NCI-H774 (cell line): ENCODE results near the gene ZNF561.
"Not testable (repeated sequence)": the region's sequence is repeated elsewhere in the genome, so short reads cannot be mapped to it uniquely, and the experiment has no call there.

Experiments used
- DNase-seq: peaks from one replicate; lab custom pipeline; 2025; lab: John Stamatoyannopoulos, UW

ZNF561 gene

DNA sequence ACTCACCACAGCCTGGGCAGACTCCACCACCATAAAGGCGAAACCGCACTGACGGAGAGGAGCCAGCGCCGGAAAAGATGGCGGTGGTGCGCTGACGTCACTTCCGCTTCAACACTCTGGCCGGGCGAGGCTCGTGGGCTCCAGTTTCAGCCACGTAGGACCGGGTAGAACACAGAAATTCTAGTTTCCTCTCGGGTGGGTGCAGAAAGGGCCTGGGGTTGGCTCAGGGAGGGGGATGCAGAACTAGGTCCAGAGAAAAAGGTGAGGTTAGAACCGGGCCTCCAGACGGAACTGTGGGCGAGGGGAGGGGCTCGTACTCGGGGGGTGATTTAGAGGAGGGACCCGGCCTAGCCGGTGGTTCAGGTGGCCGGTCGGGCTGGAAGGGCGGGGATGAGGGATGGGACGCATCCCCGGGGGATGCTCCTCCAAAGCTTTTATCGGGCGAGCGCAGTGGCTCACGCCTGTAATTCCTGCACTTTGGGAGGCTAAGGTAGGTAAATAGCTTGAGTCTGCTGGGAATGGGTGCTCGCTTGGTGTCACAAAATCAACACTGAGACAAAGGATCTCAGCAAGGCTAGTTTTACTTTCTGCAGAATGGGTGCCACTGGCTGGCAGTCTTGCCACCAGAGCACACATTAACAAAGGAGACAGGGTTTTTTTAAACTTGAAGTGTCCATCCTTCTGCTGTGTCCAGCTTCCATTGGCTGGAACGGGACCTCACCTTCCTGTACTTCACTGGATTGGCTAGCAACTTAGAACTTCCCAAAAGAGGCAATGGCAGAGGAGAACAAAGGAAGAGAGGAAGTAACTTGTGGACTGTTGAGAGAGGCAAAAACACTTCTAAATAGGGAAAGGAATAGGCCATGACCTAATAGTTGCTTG lies at the start of gene ZNF561:
ZNF561 (minus strand) TSS at position 77 of the 882 bp plus-strand sequence. CDS start 1,776 bp downstream, outside the sequence.
- peak; percentile 78 for DNase-seq

DNA sequence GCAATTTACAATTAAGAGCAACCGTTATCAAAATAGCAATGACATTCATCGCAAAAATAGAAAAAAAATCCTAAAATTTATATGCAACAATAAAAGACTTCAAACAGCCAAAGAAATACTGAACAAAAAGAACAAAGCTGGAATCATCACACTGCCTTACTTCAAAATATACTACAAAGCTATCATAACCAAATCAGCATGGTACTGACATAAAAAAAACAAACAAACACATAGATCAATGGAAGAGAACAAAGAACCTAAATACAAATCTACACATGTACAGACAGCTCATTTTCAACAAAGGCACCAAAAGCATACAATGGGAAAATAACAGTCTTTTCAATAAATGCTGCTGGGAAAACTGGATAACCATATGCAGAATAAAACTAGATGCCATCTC lies 47.5 kb upstream of the ZNF561 start:
- DNase-seq, result no peak

DNA sequence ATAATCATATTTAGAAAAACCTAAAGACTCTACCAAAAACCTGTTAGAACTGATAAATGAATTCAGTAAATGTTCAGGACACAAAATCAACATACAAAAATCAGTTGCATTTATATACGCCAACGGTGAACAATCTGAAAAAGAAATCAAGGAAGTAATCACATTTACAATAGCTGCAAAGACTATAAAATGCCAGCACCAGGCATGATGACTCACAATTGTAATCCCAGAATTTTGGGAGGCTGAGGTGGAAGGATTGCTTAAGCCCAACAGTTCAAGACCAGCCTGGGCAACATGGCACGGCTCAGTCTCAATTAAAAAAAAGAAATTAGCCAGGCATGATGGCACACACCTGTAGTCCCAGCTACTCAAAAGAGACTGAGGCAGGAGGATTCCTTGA lies 46.9 kb upstream of the ZNF561 start:
- no peak for DNase-seq

DNA sequence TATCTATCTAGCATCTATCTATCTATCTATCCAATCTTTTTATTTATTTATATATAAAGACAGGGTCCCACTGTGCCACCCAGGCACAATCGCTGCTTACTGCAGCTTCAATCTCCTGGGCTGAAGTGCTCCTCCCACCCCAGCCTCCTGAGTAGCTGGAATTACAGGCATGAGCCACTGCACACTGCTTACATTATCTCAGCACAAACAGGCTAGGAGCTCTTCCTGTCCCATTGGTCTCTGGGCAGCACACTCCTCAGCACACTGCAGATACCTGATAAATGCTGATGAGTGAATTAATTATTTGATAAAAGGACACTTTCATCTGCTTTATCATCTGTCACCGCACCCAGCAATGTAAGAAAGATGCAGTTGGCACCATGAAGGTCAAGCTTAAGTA lies 37.7 kb upstream of the ZNF561 start:
- no peak for DNase-seq

DNA sequence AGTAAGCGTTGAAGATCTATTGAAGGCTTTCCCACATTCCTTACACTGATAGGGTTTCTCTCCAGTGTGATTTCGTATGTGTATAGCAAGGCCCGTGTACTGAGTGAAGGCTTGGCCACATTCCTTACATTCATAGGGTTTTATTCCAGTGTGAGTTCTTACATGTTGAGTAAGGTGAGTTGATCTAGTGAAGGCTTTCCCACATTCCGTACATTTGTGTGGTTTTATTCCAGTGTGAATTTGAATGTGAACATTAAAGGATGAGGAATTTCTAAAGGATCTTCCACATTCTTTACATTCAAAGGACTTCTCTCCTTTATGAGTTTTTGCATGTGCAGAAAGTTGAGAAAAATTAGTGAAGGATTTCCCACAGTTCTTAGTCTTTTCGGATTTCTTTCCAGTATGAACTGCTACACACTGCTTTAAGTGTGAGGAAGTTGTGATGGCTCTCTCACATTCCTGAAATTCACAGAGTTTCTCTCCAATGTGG lies 32.1 kb upstream of the ZNF561 start:
- DNase-seq, result not testable (repeated sequence)

DNA sequence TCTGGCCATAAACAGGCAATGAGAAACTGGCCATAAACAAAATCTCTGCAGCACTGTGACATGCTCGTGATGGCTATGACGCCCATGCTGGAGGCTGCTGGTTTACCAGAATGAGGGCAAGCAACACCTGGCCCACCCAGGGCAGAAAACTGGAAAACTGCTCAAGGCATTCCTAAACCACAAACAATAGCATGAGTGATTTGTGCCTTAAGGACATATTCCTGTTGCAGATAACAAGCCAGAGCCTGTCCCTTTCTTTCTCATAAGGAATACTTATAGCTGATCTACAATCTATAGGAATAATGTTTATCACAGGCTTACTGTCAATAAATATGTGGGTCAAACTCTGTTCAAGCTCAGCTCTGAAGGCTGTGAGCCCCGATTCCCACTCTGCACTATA lies 30.4 kb upstream of the ZNF561 start:
- not testable (repeated sequence) for DNase-seq

DNA sequence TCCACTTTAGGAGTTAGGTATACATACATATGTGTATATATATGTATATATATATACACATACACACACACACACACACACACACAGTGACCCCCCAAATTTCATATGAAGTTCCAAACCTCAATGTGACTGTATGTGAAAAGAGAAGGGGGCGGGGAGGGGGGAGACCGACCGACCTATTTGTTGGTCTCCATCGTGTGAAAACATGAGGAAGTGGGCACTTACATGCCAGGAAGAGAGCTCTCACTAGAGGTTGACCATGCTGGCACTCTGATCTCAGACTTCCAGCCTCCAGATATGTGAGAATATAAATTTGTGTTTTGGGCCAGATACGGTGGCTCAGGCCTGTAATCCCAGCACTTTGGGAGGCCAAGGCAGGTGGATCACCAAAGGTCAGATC lies 29.3 kb upstream of the ZNF561 start:
- DNase-seq, result no peak

DNA sequence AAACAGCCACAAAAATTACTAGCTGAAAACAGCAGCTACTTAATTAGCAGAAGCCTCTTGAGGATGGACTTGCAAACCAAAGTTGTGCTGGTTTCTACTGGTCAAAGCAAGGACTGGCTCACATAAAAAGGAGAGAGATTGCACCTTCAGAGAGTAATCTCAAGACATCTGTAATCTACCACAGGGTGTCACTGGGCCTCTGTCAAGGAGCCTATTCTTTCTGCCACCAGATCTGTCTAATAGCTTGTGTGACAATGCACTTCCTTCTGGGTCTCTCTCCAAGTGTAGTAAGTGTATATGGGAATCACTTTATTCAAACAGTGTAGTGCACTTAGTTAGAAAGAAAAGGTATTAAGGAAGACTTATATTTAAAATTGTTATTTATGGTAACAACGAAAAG lies 24.4 kb upstream of the ZNF561 start:
- DNase-seq, result no peak

DNA sequence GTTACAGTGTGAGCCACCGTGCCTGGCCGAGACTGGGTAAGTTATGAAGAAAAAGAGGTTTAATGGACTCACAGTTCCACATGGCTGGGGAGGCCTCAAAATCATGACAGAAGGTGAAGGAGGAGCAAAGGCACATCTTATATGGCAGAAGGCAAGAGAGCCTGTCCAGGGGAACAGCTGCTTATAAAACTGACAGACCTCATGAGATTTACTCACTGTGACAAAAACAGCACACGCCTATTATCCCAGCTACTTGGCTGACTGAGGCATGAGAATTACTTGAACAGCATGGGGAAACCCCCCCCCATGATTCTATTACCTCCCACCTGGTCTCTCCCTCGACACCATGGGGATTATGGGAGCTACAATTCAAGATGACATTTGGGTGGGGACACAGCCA lies 23.4 kb upstream of the ZNF561 start:
- DNase-seq, result no peak

DNA sequence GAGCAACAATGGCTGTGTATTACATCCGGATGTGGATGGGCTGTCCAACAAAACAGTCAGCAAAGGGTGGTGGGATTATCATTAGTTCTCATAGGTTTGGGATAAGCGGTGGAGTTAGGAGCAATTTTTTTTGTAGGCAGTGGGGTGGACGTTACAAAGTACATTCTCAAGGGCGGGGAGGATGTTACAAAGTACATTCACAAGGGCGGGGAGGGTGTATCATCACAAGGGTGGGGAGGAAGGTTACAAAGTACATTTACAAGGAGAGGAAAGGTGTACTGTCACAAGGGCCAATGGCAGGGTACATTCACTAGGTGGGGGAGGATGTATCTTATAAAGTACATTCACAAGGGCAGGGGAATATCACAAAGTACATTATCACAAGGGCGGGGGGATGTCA lies 20.8 kb upstream of the ZNF561 start:
- DNase-seq, result no peak

DNA sequence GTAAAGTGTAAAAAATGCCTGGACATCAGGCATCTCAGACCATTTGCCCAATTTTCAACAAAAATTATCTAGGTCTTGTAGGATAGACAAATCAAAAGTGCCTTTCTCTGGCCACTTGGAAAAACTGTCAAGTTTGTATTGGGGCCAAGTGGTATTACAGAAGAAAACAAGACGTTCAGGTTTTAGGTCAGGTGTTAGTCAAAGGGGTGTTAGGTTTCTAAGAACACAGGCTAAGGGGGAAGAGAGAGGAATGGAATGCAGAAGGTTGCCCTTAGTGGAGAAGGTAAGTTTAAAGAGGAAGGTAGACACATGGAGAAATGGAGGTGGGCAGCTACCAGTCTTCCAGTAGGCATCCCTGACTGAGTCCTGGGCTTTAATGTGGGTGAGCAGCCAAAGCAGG lies 19.9 kb upstream of the ZNF561 start:
- DNase-seq, result no peak

DNA sequence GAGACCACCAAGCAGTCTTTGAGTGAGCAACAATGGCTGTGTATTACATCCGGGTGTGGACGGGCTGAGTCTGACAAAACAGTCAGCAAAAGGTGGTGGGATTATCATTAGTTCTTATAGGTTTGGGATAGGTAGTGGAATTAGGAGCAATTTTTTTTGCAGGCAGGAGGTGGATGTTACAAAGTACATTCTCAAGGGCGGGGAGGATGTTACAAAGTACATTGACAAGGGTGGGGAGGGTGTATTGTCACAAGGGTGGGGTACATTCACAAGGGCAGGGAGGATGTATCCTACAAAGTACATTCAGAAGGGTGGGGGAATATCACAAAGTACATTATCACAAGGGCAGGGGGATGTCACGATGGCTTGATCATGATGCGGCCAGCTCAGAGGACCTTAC lies 15.0 kb upstream of the ZNF561 start:
- no peak for DNase-seq

DNA sequence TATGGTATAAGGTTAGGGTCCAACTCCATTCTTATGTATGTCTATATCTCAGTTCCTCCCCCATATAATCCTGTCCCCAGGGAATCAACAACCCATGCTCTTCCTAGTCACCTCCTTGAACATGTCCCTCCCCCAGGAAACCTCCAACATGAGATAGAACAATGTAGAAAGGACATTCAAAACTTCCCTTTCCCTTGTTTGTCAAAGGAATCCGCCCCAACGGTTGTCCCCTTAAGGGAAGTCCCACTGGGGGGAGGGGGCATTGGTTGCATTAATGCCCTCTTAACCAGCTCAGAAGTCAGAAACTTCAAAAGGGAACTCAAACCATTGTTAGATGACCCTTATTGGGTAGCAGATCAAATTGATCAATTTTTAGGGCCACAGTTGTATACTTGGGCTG lies 6.8 kb upstream of the ZNF561 start:
- no peak for DNase-seq

DNA sequence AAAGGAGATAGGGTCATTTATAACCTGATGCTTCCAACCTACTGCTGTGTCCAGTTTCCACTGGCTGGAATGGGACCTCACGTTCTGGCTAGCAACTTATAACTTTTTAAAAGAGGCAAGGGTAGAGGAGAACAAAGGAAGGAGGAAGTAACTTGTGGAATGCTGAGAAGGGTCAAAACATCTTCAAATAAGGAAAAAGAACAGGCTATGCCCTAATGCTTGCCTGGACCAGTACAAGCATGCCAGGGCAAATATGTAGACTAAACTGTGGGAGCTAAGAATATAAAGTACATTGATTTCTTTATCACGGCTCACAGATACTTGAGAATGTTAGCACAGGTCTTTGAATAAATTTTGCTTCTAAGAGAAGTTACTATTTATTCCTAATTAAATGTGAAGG lies 1.5 kb upstream of the ZNF561 start:
- DNase-seq, result no peak

DNA sequence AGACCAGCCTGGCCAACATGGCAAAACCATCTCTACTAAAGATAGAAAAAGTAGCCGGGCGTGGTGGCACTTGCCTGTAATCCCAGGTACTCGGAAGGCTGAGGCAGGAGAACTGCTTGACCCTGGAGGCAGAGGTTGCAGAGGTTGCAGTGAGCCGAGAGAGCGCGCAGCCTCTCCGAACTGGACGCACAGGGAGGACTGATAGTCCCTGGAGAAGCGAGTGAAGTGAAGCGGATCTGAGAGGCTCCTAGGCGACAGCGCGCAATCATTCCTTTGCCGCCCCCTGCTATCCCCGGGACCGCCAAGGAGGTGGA lies 233 bp downstream of the ZNF561 start:
- DNase-seq, result no peak

DNA sequence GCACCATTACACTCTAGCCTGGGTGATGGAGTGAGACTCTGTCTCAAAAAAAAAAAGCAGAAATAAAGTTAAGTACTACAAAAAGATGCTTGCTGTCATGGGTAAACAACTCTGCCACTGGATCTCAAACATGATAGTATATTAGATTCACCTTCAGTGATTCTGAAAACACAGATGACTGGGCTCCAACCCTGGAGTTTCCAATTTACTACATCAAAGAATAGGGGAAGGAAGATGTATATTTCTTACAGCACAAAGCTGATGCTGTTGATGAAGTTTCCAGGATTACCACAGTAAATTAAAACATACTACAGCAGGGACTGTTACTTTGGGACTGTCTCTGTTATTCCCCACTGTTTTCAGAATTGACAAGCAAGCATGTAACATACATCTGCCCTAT lies 5.2 kb downstream of the ZNF561 start:
- DNase-seq, result no peak

DNA sequence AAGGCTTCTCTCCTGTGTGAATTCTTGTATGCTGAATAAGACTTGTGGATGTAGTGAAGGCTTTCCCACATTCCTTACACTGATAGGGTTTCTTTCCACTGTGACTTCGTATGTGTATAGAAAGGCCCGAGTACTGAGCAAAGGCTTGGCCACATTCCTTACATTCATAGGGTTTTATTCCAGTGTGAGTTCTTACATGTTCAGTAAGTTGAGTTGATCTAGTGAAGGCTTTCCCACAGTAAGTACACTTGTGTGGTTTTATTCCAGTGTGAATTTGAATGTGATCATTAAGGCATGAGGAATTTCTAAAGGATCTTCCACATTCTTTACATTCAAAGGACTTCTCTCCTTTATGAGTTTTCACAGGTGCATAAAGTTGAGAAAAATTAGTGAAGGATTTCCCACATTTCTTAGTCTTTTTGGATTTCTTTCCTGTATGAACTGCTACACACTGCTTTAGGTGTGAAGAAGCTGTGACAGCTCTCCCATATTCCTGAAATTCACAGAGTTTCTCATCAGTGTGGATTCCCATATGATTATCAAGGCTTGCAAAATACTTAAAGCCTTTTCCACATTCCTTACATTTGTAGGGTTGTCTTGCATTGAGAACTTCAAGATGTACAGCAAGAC lies 10.4 kb downstream of the ZNF561 start:
- no peak for DNase-seq

DNA sequence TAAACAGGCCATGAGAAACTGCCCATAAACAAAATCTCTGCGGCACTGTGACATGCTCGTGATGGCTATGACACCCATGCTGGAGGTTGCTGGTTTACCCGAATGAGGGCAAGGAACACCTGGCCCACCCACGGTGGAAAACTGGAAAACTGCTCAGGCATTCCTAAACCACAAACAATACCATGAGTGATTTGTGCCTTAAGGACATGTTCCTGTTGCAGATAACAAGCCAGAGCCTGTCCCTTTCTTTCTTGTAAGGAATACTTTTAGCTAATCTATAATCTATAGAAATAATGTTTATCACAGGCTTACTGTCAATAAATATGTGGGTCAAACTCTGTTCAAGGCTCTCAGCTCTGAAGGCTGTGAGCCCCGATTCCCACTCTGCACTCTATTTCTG lies 12.1 kb downstream of the ZNF561 start:
- DNase-seq, result no peak

DNA sequence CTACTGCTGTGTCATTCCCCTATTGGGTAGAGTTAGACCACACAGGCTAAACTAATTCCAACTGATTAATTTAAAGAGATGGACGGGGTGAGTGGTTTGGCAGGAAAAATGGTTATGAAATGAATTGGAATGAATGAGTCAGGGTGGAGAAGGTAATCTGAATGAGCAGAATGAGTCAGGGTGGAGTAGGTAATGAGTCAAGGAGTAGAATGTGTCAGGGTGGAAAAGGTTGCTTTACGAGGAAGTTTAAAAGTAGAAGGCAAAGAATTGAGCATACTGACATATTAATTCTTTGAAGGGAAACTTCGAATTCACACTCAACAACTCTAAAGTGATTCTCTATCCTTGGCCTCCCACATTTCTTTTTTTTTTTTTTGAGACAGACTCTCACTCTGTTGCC lies 24.0 kb downstream of the ZNF561 start:
- DNase-seq, result no peak

DNA sequence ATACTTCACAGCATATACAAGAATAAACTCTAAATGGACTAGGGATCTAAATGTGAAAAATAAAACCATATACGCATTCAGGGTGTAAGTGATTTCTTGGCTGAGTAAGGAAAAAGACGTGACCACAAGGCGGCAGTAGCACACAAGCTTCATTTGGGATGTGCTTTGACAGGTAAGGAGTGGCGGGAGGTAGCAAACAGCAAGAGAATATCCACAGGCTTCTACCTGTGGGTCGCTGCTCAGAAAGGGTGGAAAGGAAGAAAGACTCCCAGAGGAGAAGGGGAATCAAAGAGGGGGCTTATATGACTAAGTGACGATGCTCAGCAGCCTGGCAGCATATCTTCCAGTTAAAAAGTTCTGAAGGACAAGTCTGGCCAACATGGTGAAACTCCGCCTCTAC lies 34.3 kb downstream of the ZNF561 start:
- peak; percentile 9 for DNase-seq

DNA sequence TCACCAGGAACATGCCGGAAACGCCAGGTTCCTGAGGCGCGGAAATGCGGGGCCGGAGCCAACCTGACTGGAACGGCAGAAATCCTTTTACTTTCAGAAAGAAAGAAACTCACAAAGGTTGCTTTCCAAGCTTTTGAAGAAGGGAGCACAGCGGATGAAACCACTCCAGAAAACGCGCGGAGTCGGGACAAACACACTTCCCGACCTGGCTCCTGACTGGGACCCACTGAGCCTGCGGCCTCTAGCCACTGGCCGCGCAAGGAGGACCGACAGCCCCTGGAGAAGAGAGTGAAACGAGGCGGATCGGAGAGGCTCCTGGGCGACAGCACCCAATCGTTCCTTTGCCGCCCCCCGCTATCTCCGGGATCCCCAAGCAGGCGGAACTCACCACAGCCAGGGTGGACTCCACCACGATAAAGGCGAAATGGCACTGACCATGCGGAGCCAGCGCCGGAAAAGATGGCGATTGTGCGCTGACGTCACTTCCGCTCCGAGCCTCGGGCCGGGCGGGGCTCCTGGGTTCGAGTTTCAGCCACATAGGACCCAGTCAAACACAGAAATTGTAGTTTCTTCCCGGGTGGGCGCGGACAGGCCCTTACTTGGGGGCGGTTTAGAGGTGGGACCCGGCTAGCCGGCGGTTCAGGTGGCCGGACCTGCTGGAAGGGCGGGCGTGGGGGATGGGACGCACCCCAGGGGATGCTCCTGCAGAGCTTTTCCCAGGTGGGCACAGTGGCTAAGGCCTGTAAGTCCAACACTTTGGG lies 36.8 kb downstream of the ZNF561 start, which contains the start of gene ZNF121:
ZNF121 (minus strand) TSS at position 432 of the 761 bp plus-strand sequence. CDS start 16,407 bp downstream, outside the sequence.
- DNase-seq, result peak; percentile 83

DNA sequence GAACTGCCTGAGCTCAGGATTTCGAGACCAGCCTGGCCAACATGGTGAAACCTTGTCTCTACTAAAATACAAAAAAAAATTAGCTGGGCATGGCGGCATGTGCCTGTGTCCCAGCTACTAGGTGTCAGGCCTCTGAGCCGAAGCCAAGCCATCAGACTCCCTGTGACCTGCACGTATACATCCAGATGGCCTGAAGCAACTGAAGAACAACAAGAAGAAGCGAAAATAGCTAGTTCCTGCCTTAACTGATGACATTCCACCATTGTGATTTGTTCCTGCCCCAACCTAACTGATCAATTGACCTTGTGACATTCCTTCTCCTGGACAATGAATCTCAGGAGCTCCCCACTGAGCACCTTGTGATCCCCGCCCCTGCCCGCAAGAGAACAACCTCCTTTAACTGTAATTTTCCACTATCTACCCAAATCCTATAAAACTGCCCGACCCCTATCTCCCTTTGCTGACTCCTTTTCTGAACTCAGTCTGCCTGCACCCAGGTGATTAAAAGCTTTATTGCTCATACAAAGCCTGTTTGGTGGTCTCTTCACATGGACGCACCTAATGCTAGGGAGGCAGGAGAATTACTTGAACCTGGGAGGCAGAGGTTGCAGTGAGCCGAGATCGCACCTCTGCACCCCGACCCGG lies 38.8 kb downstream of the ZNF561 start:
- not testable (repeated sequence) for DNase-seq
